ENCODE results near the gene MYBPH. TPM values are rescaled to one million over a fixed set of nuclear protein-coding genes. Genes with fewer than 3 reads are reported as not detected.

MYBPH gene
- total RNA-seq, 4 donors from 2014 or later, result not detected

GRCh38 chr1:203219171-203219570 is 43.5 kb upstream of the MYBPH start:
- intact Hi-C loops (cut with DNase I), result no loop called here
- H3K27ac ChIP-seq (replicated peaks in 1 of 4), result no peak overlapping the region
- no peaks in the 10 kb centered on the region for H3K9me3 ChIP-seq
- no peak for DNase-seq (ENCODE audit: extremely low spot score)
- H3K4me1 ChIP-seq, result peaks cover 0 to 6% (median 0%) of the 10 kb centered on the region in 4 donors
- H3K36me3 ChIP-seq, result no peaks in the 10 kb centered on the region
- H3K27me3 ChIP-seq, result peaks cover 0 to 29% (median 0%) of the 10 kb centered on the region in 4 donors
- 54% methylated on average over 1 of the region's 1 CpG for WGBS
- no peak overlapping the region for H3K4me3 ChIP-seq
- TF ChIP-seq EP300 (IDR thresholded peaks at IDR 0.05), result no peak
- TF ChIP-seq CTCF (IDR thresholded peaks at IDR 0.05), result no peak
- TF ChIP-seq POLR2AphosphoS5 (IDR thresholded peaks at IDR 0.05), result no peak
- no peak for TF ChIP-seq POLR2A (IDR thresholded peaks at IDR 0.05; ENCODE audit: low read depth)

GRCh38 chr1:203217668-203218067 is 42.0 kb upstream of the MYBPH start:
- peaks cover 0 to 6% (median 0%) of the 10 kb centered on the region in 4 donors for H3K4me1 ChIP-seq
- intact Hi-C loops (cut with DNase I), result loop anchor here (1.0 kb wide), 1 partner anchor 178 kb away; no protein-coding TSS in a partner anchor
- no peaks in the 10 kb centered on the region for H3K36me3 ChIP-seq
- no peak for DNase-seq (ENCODE audit: extremely low spot score)
- H3K9me3 ChIP-seq, result no peaks in the 10 kb centered on the region
- no peak overlapping the region for H3K27ac ChIP-seq (replicated peaks in 1 of 4)
- H3K4me3 ChIP-seq, result no peak overlapping the region
- H3K27me3 ChIP-seq, result peaks cover 0 to 19% (median 0%) of the 10 kb centered on the region in 4 donors
- 64% methylated on average over 6 of the region's 7 CpGs for WGBS
- TF ChIP-seq EP300 (IDR thresholded peaks at IDR 0.05) (no peak), POLR2A (IDR thresholded peaks at IDR 0.05; ENCODE audit: low read depth) (no peak), POLR2AphosphoS5 (IDR thresholded peaks at IDR 0.05) (no peak), CTCF (IDR thresholded peaks at IDR 0.05) (no peak)

- no peak overlapping the region for H3K27ac ChIP-seq (replicated peaks in 1 of 4)
- intact Hi-C loops (cut with DNase I), result loop anchor here (1.0 kb wide), 1 partner anchor 178 kb away; no protein-coding TSS in a partner anchor
- H3K9me3 ChIP-seq, result no peaks in the 10 kb centered on the region
- 51% methylated on average over 6 of the region's 6 CpGs for WGBS
- H3K4me1 ChIP-seq, result peaks cover 0 to 6% (median 0%) of the 10 kb centered on the region in 4 donors
- no peak overlapping the region for H3K4me3 ChIP-seq
- H3K27me3 ChIP-seq, result peaks cover 0 to 18% (median 0%) of the 10 kb centered on the region in 4 donors
- H3K36me3 ChIP-seq, result no peaks in the 10 kb centered on the region
- TF ChIP-seq POLR2A (IDR thresholded peaks at IDR 0.05; ENCODE audit: low read depth), result no peak
- TF ChIP-seq EP300 (IDR thresholded peaks at IDR 0.05), result no peak
- TF ChIP-seq CTCF (IDR thresholded peaks at IDR 0.05), result no peak
- TF ChIP-seq POLR2AphosphoS5 (IDR thresholded peaks at IDR 0.05), result no peak
- no peak for DNase-seq (ENCODE audit: extremely low spot score)
These were observed 41.6 kb upstream of the MYBPH start for GRCh38 chr1:203217139-203217655.

- Histone ChIP-seq H3K4me3 (no peak overlapping the region), H3K9me3 (no peaks in the 10 kb centered on the region), H3K27ac (replicated peaks in 1 of 4) (no peak overlapping the region), H3K4me1 (peaks cover 0 to 6% (median 0%) of the 10 kb centered on the region in 4 donors), H3K36me3 (no peaks in the 10 kb centered on the region), H3K27me3 (peaks cover 0 to 18% (median 0%) of the 10 kb centered on the region in 4 donors)
- intact Hi-C loops (cut with DNase I), result loop anchor here (1.0 kb wide), 1 partner anchor 177 kb away; no protein-coding TSS in a partner anchor
- peak; percentile 73 to 85 (median 76) for TF ChIP-seq CTCF (IDR thresholded peaks at IDR 0.05)
- TF ChIP-seq POLR2AphosphoS5 (IDR thresholded peaks at IDR 0.05), result no peak
- WGBS, result 45% methylated on average over 14 of the region's 19 CpGs
- no peak for DNase-seq (ENCODE audit: extremely low spot score)
These were observed 40.9 kb upstream of the MYBPH start for GRCh38 chr1:203216274-203217138.
